Measurements from ENCODE around the gene CDK5.
"Not testable (repeated sequence)": the region's sequence is repeated elsewhere in the genome, so short reads cannot be mapped to it uniquely, and the experiment has no call there.

The CDK5 gene

GRCh38 chr7:151013356-151013732, 44.4 kb downstream of the CDK5 start:
- DNase-seq, result no peak

GRCh38 chr7:151012911-151013347, 44.8 kb downstream of the CDK5 start:
- DNase-seq, result no peak

DNA sequence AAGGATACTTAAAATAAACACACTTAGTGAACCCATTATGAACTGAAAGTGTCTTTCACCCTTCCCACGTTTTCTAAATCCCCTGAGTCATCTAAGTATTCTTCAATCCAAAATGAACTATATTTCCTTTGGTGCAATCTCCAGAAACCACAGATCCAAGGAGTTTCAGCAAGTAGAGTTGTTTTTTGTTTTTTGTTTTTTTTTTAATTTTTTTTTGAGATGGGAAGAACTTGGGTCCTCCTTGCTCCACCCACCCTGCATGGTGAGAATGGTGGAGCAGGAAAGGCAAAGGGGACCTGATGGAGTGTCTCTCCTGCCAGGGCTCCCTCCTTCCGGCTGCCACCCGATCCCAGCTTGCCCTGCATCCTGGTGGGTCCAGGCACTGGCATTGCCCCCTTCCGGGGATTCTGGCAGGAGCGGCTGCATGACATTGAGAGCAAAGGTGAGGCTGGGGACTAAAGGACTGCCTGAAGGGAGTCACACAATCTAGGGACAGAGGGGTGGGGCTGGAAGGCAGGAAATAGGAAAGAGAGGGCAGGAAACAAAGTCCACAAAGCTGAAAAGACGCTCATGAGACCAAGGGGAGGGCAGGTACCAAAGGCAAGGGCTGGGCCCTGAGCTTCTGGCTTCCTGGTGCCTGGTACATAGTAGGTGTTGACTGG, 45.5 kb downstream of the CDK5 start:
- DNase-seq, result no peak

- DNase-seq, result not testable (repeated sequence)
Measured at GRCh38 chr7:151011616-151012015, 46.1 kb downstream of the CDK5 start.

- DNase-seq, result no peak
Measured at GRCh38 chr7:151011097-151011409, 46.6 kb downstream of the CDK5 start.

GRCh38 chr7:151010307-151011096, 47.2 kb downstream of the CDK5 start:
- no peak for DNase-seq

- no peak for DNase-seq
Measured at GRCh38 chr7:151010037-151010306, 47.7 kb downstream of the CDK5 start.

- DNase-seq, result no peak
Measured at GRCh38 chr7:151009327-151010036, 48.2 kb downstream of the CDK5 start.

GRCh38 chr7:151008511-151009323, 49.0 kb downstream of the CDK5 start:
- DNase-seq, result no peak

DNA sequence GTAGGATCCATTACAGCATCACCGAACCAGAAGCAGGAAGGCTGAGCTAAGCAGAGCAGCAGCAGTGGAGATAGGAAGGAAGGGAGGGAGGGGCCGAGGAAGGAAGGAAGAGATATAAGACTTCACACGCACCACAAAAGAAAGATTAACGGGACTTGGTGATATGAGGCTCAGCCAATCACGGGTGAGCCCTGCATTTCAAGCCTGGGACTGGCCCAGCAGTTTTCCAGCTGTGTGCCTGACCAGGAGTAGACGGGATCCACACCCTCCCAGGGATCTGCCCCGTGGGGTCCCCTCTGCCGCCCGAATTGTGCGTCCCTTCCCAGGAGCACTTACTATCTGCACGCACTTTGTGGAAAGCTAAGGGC, 49.6 kb downstream of the CDK5 start:
- no peak for DNase-seq

GRCh38 chr7:151007469-151007898, 50.2 kb downstream of the CDK5 start:
- DNase-seq, result no peak

GRCh38 chr7:151006590-151007300, 51.0 kb downstream of the CDK5 start:
- DNase-seq, result no peak

- DNase-seq, result no peak
Measured at GRCh38 chr7:151005566-151005965, 52.1 kb downstream of the CDK5 start.
